DND-41 (cell line): ENCODE data around the gene PSMG3.
"Not testable (repeated sequence)": the region's sequence is repeated elsewhere in the genome, so short reads cannot be mapped to it uniquely, and the experiment has no call there.

Experiments used
- ATAC-seq: fragments of 200-7000 bp; cut with Tn5 transposase; 3 replicates; pipeline ENCODE4 v1.9.1; 2021; ENCODE audit warnings: low read depth; ENCODE audit not compliant: insufficient read depth
- DNase-seq: peaks from one replicate; pipeline ENCODE4 v3.0.0-alpha.2; 2020
- H2AFZ ChIP-seq: 2 replicates; pipeline ENCODE4 v1.6.0; 2012; ENCODE audit warnings: low read depth, low read length
- H3K27ac ChIP-seq: 2 replicates; pipeline ENCODE4 v1.5.1; 2012; ENCODE audit warnings: low read length, inconsistent platforms
- H3K27me3 ChIP-seq: fragments of 200-600 bp; sonication (generic); 2 replicates; pipeline ENCODE4 v1.6.0; 2012; ENCODE audit warnings: low read length, mild to moderate bottlenecking, inconsistent platforms; ENCODE audit not compliant: insufficient read depth, poor library complexity
- H3K36me3 ChIP-seq: 2 replicates; pipeline ENCODE4 v1.5.1; 2012; ENCODE audit warnings: low read length, inconsistent platforms; ENCODE audit not compliant: insufficient read depth
- H3K4me1 ChIP-seq: 2 replicates; pipeline ENCODE4 v1.5.1; 2012; ENCODE audit warnings: mild to moderate bottlenecking, low read length; ENCODE audit not compliant: insufficient read depth
- H3K4me2 ChIP-seq: 2 replicates; pipeline ENCODE4 v1.6.0; 2012; ENCODE audit warnings: mild to moderate bottlenecking, moderate library complexity, low read length, inconsistent platforms; ENCODE audit not compliant: insufficient read depth
- H3K4me3 ChIP-seq, 2 experiments: fragments of 200-600 bp in 1 of 2; shearing (Covaris generic) in 1 of 2; 2 replicates each; pipeline ENCODE4 v1.5.1; 2012 to 2016; ENCODE audit warnings: inconsistent platforms in 2 of 2, low read length in 2 of 2, mild to moderate bottlenecking in 2 of 2, low read depth in 1 of 2, moderate library complexity in 1 of 2
- H3K79me2 ChIP-seq: 2 replicates; pipeline ENCODE4 v1.6.0; 2012; ENCODE audit warnings: low read length, inconsistent platforms; ENCODE audit not compliant: insufficient read depth
- H3K9ac ChIP-seq: 2 replicates; pipeline ENCODE4 v1.6.0; 2012; ENCODE audit warnings: low read depth, mild to moderate bottlenecking, inconsistent platforms, low read length, moderate library complexity
- H3K9me3 ChIP-seq: 2 replicates; pipeline ENCODE4 v1.5.1; 2012; ENCODE audit warnings: low read length, moderate library complexity, mild to moderate bottlenecking, inconsistent platforms; ENCODE audit not compliant: insufficient read depth, severe bottlenecking
- H4K20me1 ChIP-seq: 2 replicates; pipeline ENCODE4 v1.6.0; 2012; ENCODE audit warnings: low read length; ENCODE audit not compliant: insufficient read depth
- EZH2 ChIP-seq: IDR thresholded peaks from 3 replicates; pipeline ENCODE4 v1.6.1; 2012; ENCODE audit warnings: borderline replicate concordance, low read depth, mild to moderate bottlenecking, moderate library complexity, low read length, inconsistent platforms; ENCODE audit not compliant: severe bottlenecking
- TF ChIP-seq, protein P1 (sequence below): IDR thresholded peaks from 2 replicates; pipeline ENCODE4 v1.5.1; 2012; ENCODE audit warnings: borderline replicate concordance, low read length, moderate library complexity, mild to moderate bottlenecking; ENCODE audit not compliant: poor library complexity, severe bottlenecking; ENCODE audit errors: extremely low read depth

Gene PSMG3

GRCh38 chr7:1520539-1521234 lies 49.1 kb downstream of the PSMG3 start:
- DNase-seq: no peak
- Histone ChIP-seq H3K4me2 (no peak overlapping the region), H3K4me1 (no peaks in the 10 kb centered on the region), H4K20me1 (no peaks in the 10 kb centered on the region), H3K9me3 (no peaks in the 10 kb centered on the region), H3K27ac (no peak overlapping the region), H3K36me3 (no peaks in the 10 kb centered on the region), H3K9ac (no peak overlapping the region), H3K27me3 (no peaks in the 10 kb centered on the region), H3K79me2 (no peaks in the 10 kb centered on the region), H3K4me3 (no peak overlapping the region), H2AFZ (no peak overlapping the region)
- no peak for ATAC-seq
- TF ChIP-seq EZH2: no peak
- TF ChIP-seq, protein P1, sequence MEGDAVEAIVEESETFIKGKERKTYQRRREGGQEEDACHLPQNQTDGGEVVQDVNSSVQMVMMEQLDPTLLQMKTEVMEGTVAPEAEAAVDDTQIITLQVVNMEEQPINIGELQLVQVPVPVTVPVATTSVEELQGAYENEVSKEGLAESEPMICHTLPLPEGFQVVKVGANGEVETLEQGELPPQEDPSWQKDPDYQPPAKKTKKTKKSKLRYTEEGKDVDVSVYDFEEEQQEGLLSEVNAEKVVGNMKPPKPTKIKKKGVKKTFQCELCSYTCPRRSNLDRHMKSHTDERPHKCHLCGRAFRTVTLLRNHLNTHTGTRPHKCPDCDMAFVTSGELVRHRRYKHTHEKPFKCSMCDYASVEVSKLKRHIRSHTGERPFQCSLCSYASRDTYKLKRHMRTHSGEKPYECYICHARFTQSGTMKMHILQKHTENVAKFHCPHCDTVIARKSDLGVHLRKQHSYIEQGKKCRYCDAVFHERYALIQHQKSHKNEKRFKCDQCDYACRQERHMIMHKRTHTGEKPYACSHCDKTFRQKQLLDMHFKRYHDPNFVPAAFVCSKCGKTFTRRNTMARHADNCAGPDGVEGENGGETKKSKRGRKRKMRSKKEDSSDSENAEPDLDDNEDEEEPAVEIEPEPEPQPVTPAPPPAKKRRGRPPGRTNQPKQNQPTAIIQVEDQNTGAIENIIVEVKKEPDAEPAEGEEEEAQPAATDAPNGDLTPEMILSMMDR: no peak

DNA sequence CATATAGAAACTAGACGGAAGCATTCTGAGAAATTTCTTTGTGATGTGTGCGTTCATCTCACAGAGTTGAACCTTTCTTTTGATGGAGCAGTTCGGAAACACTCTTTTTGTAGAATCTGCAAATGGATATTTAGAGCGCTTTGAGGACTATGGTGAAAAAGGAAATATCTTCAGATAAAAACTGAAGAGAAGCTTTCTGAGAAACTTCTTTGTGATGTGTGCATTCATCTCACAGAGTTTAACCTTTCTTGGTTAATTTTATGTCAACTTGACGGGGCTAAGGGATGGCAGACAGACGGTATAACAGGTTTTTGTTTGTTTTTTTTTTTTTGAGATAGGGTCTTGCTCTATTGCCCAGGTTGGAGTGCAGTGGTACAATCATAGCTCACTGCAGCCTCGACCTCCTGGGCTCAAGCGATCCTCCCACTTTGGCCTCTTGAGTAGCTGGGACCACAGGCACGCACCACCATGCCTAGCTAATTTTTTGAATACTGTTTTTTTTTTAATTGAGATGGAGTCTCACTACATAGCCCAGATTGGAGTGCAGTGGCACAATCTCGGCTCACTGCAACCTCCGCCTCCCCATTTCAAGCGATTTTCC lies 50.4 kb downstream of the PSMG3 start:
- ATAC-seq, H3K9me3 ChIP-seq, H3K79me2 ChIP-seq, H3K27me3 ChIP-seq, H4K20me1 ChIP-seq, H3K9ac ChIP-seq, H3K4me1 ChIP-seq, H3K4me3 ChIP-seq, H3K4me2 ChIP-seq, H3K27ac ChIP-seq, H3K36me3 ChIP-seq, H2AFZ ChIP-seq, DNase-seq: not testable (repeated sequence)
